PC-9 (cell line): ENCODE data around the gene BRD4. TPM values are rescaled to one million over a fixed set of nuclear protein-coding genes. Genes with fewer than 3 reads are reported as not detected.
"Not testable (repeated sequence)": the region's sequence is repeated elsewhere in the genome, so short reads cannot be mapped to it uniquely, and the experiment has no call there.

Experiments
- BruUV-seq: library from RNA; stranded (reverse); fragments of 400-500 nt; replicated peaks from 2 replicates; lab custom pipeline; 2021; lab: Mats Ljungman, UMichigan
- CTCF ChIA-PET: fragments of 300-600 bp; sonication (Branson Sonifier 250); formaldehyde crosslinking; loops from one replicate; lab custom pipeline; 2022; ENCODE audit warnings: antibody characterized with exemption; lab: Charles Lee
- POLR2A ChIA-PET: fragments of 300-600 bp; sonication (Branson Sonifier 250); formaldehyde crosslinking; loops from one replicate; lab custom pipeline; 2022; ENCODE audit warnings: antibody characterized with exemption; ENCODE audit not compliant: unreplicated experiment; lab: Charles Lee
- DNase-seq, 2 experiments: peaks; one replicate each; pipeline versions ENCODE4 v3.0.0 to v3.0.0-alpha.2; 2015 to 2022; ENCODE audit warnings: mixed read lengths in 1 of 2
- H2AFZ ChIP-seq: fragments of 200-600 bp; sonication (generic); 2 replicates; pipeline ENCODE4 v1.8.1; 2017; ENCODE audit warnings: antibody characterized with exemption
- H3F3A ChIP-seq: fragments of 200-600 bp; sonication (generic); 2 replicates; pipeline ENCODE4 v1.8.1; 2017; ENCODE audit warnings: antibody characterized with exemption, mild to moderate bottlenecking, low read depth; ENCODE audit not compliant: insufficient read depth
- H3K27ac ChIP-seq: fragments of 200-600 bp; sonication (generic); 2 replicates; pipeline ENCODE4 v1.6.1; 2016; ENCODE audit warnings: mixed run types
- H3K27me3 ChIP-seq: fragments of 200-600 bp; sonication (generic); 2 replicates; pipeline ENCODE4 v1.6.1; 2016; ENCODE audit warnings: low read depth, mixed run types; ENCODE audit not compliant: insufficient read depth
- H3K36me3 ChIP-seq: fragments of 200-600 bp; sonication (generic); 2 replicates; pipeline ENCODE4 v1.6.1; 2016; ENCODE audit warnings: low read depth, mixed run types
- H3K4me1 ChIP-seq: fragments of 200-600 bp; sonication (generic); replicated peaks from 2 replicates; pipeline ENCODE4 v1.6.1; 2016; ENCODE audit warnings: mixed run types; ENCODE audit not compliant: insufficient read depth
- H3K4me2 ChIP-seq: fragments of 200-600 bp; sonication (generic); 2 replicates; pipeline ENCODE4 v1.6.1; 2017; ENCODE audit warnings: mixed run types
- H3K4me3 ChIP-seq: fragments of 200-600 bp; sonication (generic); 2 replicates; pipeline ENCODE4 v1.6.1; 2016; ENCODE audit warnings: mixed run types
- H3K79me2 ChIP-seq: fragments of 200-600 bp; sonication (generic); 2 replicates; pipeline ENCODE4 v1.6.1; 2017; ENCODE audit warnings: low read depth, mixed run types
- H3K9me2 ChIP-seq: fragments of 200-600 bp; sonication (generic); 2 replicates; pipeline ENCODE4 v1.8.1; 2017; ENCODE audit warnings: mild to moderate bottlenecking; ENCODE audit not compliant: insufficient read depth
- H3K9me3 ChIP-seq: fragments of 200-600 bp; sonication (generic); 2 replicates; pipeline ENCODE4 v1.8.1; 2016; ENCODE audit warnings: low read depth; ENCODE audit not compliant: insufficient read depth
- H4K20me1 ChIP-seq: fragments of 200-600 bp; sonication (generic); 2 replicates; pipeline ENCODE4 v1.8.1; 2017; ENCODE audit not compliant: insufficient read depth
- CTCF ChIP-seq: fragments of 200-600 bp; sonication (generic); conservative IDR thresholded peaks from 2 replicates; pipeline ENCODE4 v1.6.1; 2017; ENCODE audit warnings: mixed run types, antibody characterized with exemption, mild to moderate bottlenecking, moderate library complexity
- EZH2 ChIP-seq: fragments of 200-600 bp; sonication (generic); IDR thresholded peaks from 2 replicates; pipeline ENCODE4 v1.8.0; 2017; ENCODE audit warnings: antibody characterized with exemption, low read depth
- intact Hi-C: fragments of 100-400 bp; cut with micrococcal nuclease; formaldehyde crosslinking; loops from one replicate; pipeline ENCODE4 v1.10.0; 2022; ENCODE audit not compliant: unreplicated experiment
- total RNA-seq: library from RNA; stranded (reverse); gene quantifications from 2 replicates; pipeline ENCODE4 v1.2.3, GENCODE V29; 2021

Gene BRD4
- total RNA-seq, 1 experiment from 2014 or later = 138 TPM

DNA sequence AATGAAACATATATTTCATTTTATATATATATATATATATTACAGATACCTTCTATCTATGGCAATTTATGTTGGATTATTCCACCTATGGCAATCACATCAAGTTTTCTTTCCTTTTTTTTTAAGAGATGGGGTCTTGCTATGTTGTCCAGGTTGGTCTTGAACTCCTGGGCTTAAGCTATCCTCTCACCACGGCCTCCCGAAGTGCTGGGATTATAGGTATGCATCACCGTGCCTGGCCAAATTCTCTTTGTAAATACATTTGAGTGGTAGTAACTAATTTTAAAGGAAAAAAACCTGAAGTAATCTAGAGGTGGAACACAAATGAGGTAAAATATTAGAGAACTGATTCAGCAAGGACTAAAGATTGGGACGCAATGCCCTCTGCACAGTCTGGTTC is 21.6 kb upstream of the BRD4 start:
- H3K4me1 ChIP-seq = no peaks in the 10 kb centered on the region
- peaks cover 17% of the 10 kb centered on the region for H3K36me3 ChIP-seq
- no peak overlapping the region for H2AFZ ChIP-seq
- peaks cover 50% of the 10 kb centered on the region; the same call in 1 of the 2 replicates for H3F3A ChIP-seq
- H3K27me3 ChIP-seq = no peaks in the 10 kb centered on the region
- H3K27ac ChIP-seq = no peak overlapping the region
- no TSS peak for BruUV-seq
- no peak overlapping the region for H3K4me3 ChIP-seq
- TF ChIP-seq CTCF (no peak), EZH2 (no peak)
- H4K20me1 ChIP-seq = 0 out of 2 replicates have a peak, but pooled peaks cover 9% of the 10 kb centered on the region
- ChIA-PET POLR2A (no interaction called here), CTCF (no interaction called here)
- intact Hi-C loops = no loop called here
- H3K4me2 ChIP-seq = no peak overlapping the region
- no peaks in the 10 kb centered on the region for H3K9me2 ChIP-seq
- H3K9me3 ChIP-seq = no peaks in the 10 kb centered on the region
- DNase-seq = no peak
- H3K79me2 ChIP-seq = no peaks in the 10 kb centered on the region

DNA sequence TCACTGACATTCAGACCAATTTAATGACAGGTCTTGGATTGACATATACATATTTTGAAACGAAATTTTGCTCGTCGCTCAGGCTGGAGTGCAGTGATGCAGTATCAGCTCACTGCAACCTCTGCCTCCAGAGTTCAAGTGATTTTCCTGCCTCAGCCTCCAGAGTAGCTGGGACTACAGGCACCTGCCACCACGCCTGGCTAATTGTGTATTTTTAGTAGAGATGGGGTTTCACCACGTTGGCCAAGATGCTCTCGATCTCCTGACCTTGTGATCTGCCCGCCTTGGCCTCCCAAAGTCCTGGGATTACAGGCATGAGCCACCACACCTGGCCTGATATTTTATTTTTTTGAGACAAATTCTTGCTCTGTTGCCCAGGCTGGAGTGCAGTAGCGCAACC is 20.2 kb upstream of the BRD4 start:
- CTCF ChIA-PET, POLR2A ChIA-PET, H3K4me2 ChIP-seq, H4K20me1 ChIP-seq, H3K9me2 ChIP-seq, H3K4me1 ChIP-seq, H3K79me2 ChIP-seq, H3K27ac ChIP-seq, DNase-seq, intact Hi-C loops, H3K27me3 ChIP-seq, H2AFZ ChIP-seq, H3K9me3 ChIP-seq, H3K4me3 ChIP-seq, BruUV-seq: not testable (repeated sequence)
- Histone ChIP-seq H3K36me3 (peaks cover 11% of the 10 kb centered on the region; the same call in 1 of the 2 replicates), H3F3A (peaks cover 39% of the 10 kb centered on the region; the same call in 1 of the 2 replicates)

GRCh38 chr19:15341328-15341727 is 9.0 kb upstream of the BRD4 start:
- H3K4me2 ChIP-seq, H4K20me1 ChIP-seq, intact Hi-C loops, H3K27ac ChIP-seq, DNase-seq, H2AFZ ChIP-seq, BruUV-seq, H3K9me2 ChIP-seq, H3K9me3 ChIP-seq, H3K27me3 ChIP-seq, H3K79me2 ChIP-seq, POLR2A ChIA-PET, H3K4me3 ChIP-seq, H3K4me1 ChIP-seq, H3F3A ChIP-seq, CTCF ChIA-PET, H3K36me3 ChIP-seq: not testable (repeated sequence)

DNA sequence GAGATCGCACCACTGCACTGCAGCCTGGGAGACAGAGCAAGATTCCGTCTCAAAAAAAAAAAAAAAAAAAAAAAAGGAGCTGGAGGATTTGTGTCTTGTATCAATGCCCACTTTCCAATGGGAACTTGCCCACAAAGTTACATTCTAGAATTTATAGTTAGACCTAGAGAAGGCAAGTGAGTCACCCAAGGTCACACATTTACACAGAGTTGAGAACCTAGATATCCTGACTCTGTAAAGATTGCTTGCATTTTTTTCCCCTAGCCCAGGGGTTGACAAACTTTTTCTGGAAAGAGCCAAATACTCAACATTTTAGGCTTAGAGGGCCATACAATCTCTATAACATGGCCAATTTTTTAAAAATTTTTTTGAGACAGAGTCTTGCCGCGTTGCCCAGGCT is 7.7 kb upstream of the BRD4 start:
- Histone ChIP-seq H3K36me3 (no peaks in the 10 kb centered on the region; the same call in 1 of the 2 replicates), H3K4me1 (no peaks in the 10 kb centered on the region), H3K4me3 (no peak overlapping the region), H3K79me2 (no peaks in the 10 kb centered on the region), H3F3A (no peaks in the 10 kb centered on the region; the same call in 1 of the 2 replicates), H4K20me1 (0 out of 2 replicates have a peak, but pooled peaks cover 8% of the 10 kb centered on the region), H3K27me3 (no peaks in the 10 kb centered on the region), H3K9me3 (no peaks in the 10 kb centered on the region), H2AFZ (no peak overlapping the region), H3K4me2 (no peak overlapping the region), H3K27ac (no peak overlapping the region), H3K9me2 (no peaks in the 10 kb centered on the region)
- TF ChIP-seq EZH2 = no peak
- TF ChIP-seq CTCF = no peak
- DNase-seq = no peak
- no TSS peak for BruUV-seq
- intact Hi-C loops = no loop called here
- POLR2A ChIA-PET = no interaction called here
- CTCF ChIA-PET = interaction anchor here (0.6 kb wide), 1 partner anchor 302 kb away, joined by 14 read pairs; no protein-coding TSS in a partner anchor
